ENCODE data around the gene GARNL3. TPM values are rescaled to one million over a fixed set of nuclear protein-coding genes. Genes with fewer than 3 reads are reported as not detected.

Gene GARNL3
- total RNA-seq, 1 donor from 2014 or later: 32.0 TPM

DNA sequence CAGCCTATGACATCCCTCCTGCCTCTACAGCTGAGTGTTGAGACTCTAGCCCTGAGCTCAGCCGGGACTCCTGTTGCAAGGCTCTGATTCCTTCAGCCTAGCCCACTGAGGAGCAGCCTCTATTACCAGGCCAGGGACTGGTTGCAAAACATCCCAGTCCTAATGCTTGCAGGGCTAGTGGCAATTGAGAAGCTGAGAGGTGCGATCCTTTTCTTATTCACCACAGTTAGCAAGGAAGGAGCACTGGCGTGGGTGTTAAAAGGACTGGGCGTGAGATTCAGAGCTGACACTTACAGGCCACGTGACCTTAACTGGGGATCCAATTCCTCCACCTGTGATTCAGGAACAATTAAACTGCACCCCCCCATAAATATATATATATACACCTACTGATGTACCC lies 58.8 kb downstream of the GARNL3 start:
- H3K9me3 ChIP-seq (ENCODE audit: low read depth): no peaks in the 10 kb centered on the region
- no peaks in the 10 kb centered on the region for H3K4me1 ChIP-seq
- H3K27ac ChIP-seq: no peak overlapping the region
- no peak for DNase-seq (ENCODE audit: low spot score)
- Mint-ChIP-seq H3K36me3 (peaks cover 3% of the 10 kb centered on the region), H3K27me3 (ENCODE audit: insufficient read depth, low read depth) (no peaks in the 10 kb centered on the region), H3K4me1 (no peaks in the 10 kb centered on the region), H3K27ac (no peak overlapping the region), H3K9me3 (no peaks in the 10 kb centered on the region), H3K4me3 (no peak overlapping the region)
- TF ChIP-seq EZH2 (IDR thresholded peaks at IDR 0.05): no peak
- TF ChIP-seq EZH2phosphoT487 (IDR thresholded peaks at IDR 0.05): no peak
- TF ChIP-seq CTCF (IDR thresholded peaks at IDR 0.05): no peak
- H3K9ac ChIP-seq: no peak overlapping the region
- H3K27me3 ChIP-seq: no peaks in the 10 kb centered on the region
- no peak overlapping the region for H3K4me3 ChIP-seq
- no peaks in the 10 kb centered on the region for H3K79me2 ChIP-seq (ENCODE audit: low read depth)
- no peaks in the 10 kb centered on the region for H4K20me1 ChIP-seq (ENCODE audit: low read depth)
- H3K4me2 ChIP-seq: no peak overlapping the region
- no peaks in the 10 kb centered on the region for H3K36me3 ChIP-seq
- no peak overlapping the region for H2AFZ ChIP-seq (replicated peaks)
- no peaks in the 10 kb centered on the region for H3F3A ChIP-seq (ENCODE audit: low read depth)

DNA sequence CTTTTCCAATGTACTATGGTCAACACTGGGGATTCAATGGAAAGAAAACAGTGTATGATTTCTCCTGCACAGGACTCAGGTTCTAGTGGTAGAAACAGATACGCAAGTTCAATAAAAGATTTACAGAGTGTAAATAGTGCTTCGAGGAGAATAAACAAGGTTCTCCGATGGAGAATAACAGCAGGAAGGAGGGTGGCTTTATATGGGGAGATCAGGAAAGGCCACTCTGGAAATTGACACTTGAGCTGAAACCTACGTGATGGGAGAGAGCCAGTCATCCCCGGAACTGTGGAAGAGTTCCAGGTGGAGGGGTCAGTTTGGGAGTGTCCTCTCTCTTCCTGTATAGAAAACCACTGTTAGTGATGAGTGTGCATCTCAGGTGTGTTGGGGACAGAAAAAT lies 65.9 kb downstream of the GARNL3 start:
- peaks cover 7% of the 10 kb centered on the region for H3K4me1 Mint-ChIP-seq
- H3K9ac ChIP-seq: no peak overlapping the region
- H3K27me3 Mint-ChIP-seq (ENCODE audit: insufficient read depth, low read depth): no peaks in the 10 kb centered on the region
- no peaks in the 10 kb centered on the region for H3K9me3 ChIP-seq (ENCODE audit: low read depth)
- H3K4me2 ChIP-seq: no peak overlapping the region
- no peaks in the 10 kb centered on the region for H3K4me1 ChIP-seq
- H3F3A ChIP-seq (ENCODE audit: low read depth): no peaks in the 10 kb centered on the region
- TF ChIP-seq EZH2phosphoT487 (IDR thresholded peaks at IDR 0.05) (no peak), EZH2 (IDR thresholded peaks at IDR 0.05) (no peak), CTCF (IDR thresholded peaks at IDR 0.05) (no peak)
- H3K79me2 ChIP-seq (ENCODE audit: low read depth): no peaks in the 10 kb centered on the region
- no peaks in the 10 kb centered on the region for H3K36me3 ChIP-seq
- no peak overlapping the region for H3K4me3 ChIP-seq
- peaks cover 3% of the 10 kb centered on the region for H3K36me3 Mint-ChIP-seq
- H3K27me3 ChIP-seq: no peaks in the 10 kb centered on the region
- H3K27ac ChIP-seq: no peak overlapping the region
- H4K20me1 ChIP-seq (ENCODE audit: low read depth): no peaks in the 10 kb centered on the region
- H3K27ac Mint-ChIP-seq: no peak overlapping the region
- no peaks in the 10 kb centered on the region for H3K9me3 Mint-ChIP-seq
- H2AFZ ChIP-seq (replicated peaks): no peak overlapping the region
- no peak overlapping the region for H3K4me3 Mint-ChIP-seq
- DNase-seq (ENCODE audit: low spot score): no peak

DNA sequence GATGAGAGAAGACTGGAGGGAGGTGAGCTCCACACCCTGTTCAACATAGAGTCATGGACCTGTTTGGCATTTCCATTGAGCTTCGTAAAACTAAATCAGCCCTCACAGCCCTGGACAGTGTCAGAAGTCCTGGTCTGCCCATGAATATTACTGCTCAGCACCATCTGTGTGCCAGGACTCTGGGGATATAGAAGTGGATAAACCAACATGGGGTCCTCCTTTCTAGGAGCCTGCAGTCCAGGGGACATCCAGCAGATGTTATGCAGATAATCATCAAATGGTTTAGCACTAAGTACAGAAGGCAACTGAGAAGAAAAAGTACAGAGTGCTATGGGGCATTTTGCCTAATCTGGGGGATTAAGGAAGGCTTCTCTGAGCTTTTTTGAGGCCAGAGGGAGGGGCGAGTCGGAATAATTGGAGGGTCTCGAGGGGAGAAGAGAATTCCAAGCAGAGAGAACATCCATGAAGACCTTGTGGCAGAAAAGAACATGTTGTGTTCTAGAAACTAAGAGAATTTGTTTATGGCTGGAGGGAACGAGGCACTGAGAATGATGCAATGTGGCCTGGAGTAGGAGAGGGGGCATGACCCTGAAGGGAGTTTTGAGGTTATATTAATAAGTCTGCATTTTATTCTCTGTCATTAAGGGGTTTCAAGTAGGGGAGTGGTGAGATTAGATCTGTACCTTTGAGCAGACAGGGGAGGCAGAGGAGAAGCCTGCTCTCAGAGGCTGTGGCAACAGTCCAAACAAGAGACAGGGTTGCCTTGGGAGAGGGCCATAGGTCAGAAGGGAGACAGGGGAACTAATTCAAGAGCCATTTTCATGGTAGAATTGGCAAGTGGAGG lies 68.9 kb downstream of the GARNL3 start:
- no peaks in the 10 kb centered on the region for H4K20me1 ChIP-seq (ENCODE audit: low read depth)
- no peak overlapping the region for H3K27ac ChIP-seq
- Mint-ChIP-seq H3K36me3 (no peaks in the 10 kb centered on the region), H3K27me3 (ENCODE audit: insufficient read depth, low read depth) (no peaks in the 10 kb centered on the region), H3K4me3 (no peak overlapping the region), H3K27ac (no peak overlapping the region), H3K9me3 (no peaks in the 10 kb centered on the region), H3K4me1 (peaks cover 7% of the 10 kb centered on the region)
- no peak overlapping the region for H2AFZ ChIP-seq (replicated peaks)
- H3K4me3 ChIP-seq: no peak overlapping the region
- H3K27me3 ChIP-seq: no peaks in the 10 kb centered on the region
- DNase-seq (ENCODE audit: low spot score): no peak
- no peaks in the 10 kb centered on the region for H3K79me2 ChIP-seq (ENCODE audit: low read depth)
- no peak overlapping the region for H3K4me2 ChIP-seq
- H3K9ac ChIP-seq: no peak overlapping the region
- H3F3A ChIP-seq (ENCODE audit: low read depth): no peaks in the 10 kb centered on the region
- no peaks in the 10 kb centered on the region for H3K4me1 ChIP-seq
- no peaks in the 10 kb centered on the region for H3K9me3 ChIP-seq (ENCODE audit: low read depth)
- TF ChIP-seq EZH2phosphoT487 (IDR thresholded peaks at IDR 0.05) (no peak), CTCF (IDR thresholded peaks at IDR 0.05) (no peak), EZH2 (IDR thresholded peaks at IDR 0.05) (no peak)
- H3K36me3 ChIP-seq: no peaks in the 10 kb centered on the region
